Ecto neural progenitor cell (in vitro differentiated cells): Measurements from ENCODE around the gene SBSN.
A peak's percentile ranks its signal among the peaks of the same experiment; 100 is the strongest.

Experiments used
- DNase-seq: peaks from one replicate; pipeline ENCODE4 v3.0.0-alpha.2; 2018; ENCODE audit warnings: low spot score

The SBSN gene

DNA sequence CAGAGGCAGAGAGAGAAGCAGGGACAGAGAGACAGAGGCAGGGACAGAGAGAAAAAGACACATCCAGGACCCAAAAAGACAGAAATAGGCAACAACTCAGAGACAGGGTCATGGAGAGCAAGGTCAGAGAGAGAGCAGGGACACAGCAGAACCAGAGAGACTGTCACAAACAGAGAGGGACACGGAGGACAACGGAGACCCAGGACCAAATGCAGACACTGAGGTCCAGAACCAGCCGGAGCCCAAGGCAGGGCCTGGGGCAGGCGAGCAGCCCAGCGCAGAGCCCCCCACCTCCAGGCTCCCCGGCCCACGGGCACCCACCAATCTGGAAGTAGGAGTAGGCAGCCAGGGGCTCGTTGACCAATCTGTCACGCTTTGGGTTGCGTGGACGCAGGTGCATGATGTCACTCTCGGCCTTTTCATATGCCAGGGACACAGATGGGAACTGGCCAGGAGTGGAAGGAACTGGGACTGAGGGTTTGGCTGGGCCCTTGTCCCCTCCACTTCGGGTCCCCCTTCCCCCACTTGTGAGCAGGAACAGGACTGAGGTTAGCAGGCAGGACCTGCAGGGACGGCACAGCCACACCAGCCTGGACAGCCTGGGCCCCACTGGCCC is 25.4 kb upstream of the SBSN start:
- DNase-seq = no peak

DNA sequence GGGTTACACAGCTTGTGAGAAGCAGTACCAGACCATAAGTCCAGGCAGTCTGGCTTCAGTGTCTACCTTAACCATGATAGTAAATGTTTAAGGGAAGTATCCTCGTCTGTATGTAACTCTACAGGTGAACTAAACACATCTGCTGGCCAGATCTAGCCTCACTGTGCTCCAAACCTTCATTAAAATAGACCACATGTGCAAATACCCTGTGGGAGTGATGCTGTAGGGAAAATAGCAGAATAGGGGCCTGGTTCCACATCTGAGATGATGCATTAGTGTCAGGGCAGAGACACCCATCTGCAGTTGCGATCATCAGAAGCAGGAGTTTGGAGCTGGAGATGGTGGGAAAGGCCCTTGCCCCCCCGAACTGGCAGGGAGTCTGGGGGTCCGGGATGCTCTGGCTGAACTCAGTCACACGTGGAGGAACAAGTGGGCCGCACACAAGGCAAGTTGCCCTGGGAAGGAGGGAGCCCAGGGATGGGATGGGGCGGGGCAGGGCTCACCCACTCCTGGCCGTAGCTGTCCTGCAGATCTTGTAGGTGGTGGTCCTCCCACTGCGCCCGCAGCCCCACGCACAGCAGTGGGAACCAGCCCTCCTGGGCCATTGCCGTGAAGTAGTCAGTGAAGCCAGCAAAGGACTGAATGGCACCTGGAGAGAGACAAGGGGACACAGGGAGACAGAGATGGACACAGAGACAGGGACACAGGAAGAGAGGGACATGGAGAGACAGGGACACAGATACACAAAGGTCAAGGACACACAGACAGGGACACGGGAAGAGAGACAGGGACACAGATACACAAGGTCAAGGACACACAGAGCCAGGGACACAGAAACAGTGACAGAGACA is 24.6 kb upstream of the SBSN start:
- DNase-seq = no peak

DNA sequence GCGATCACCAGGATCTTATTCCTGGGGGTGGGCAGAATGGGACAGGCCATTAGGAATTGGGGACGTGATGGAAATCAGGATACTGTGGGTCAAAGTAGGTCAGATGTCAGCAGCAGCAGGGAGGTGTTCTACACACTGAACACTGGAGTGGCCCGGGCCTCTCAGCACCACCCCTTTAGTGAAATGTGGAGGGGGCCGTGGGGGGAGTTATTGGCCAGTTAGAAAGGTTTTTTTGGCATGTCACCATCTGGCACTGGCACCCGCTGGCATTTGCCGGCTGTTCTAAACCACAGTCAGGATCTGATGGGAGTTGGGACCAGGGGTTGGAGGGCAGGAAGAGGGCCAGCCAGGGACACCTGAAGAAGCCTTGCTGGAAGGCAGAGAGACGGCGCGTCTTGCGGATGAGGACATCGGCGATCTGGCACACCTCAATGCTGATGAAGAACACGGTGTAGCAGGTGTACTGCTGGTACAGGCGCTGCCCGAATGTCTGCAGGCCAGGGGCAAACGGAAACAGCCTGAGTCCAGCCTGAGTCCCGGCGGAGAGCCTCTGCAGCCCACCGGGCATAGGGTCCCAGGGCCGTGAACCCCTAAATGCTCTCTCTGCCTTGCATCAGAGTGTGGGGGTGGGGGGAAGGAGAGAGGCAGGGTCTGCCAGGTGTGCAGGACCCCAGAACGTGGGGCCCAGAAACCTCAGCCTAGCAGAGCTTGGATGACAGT is 23.1 kb upstream of the SBSN start:
- DNase-seq = no peak

GRCh38 chr19:35549879-35550523 is 21.9 kb upstream of the SBSN start:
- no peak for DNase-seq

DNA sequence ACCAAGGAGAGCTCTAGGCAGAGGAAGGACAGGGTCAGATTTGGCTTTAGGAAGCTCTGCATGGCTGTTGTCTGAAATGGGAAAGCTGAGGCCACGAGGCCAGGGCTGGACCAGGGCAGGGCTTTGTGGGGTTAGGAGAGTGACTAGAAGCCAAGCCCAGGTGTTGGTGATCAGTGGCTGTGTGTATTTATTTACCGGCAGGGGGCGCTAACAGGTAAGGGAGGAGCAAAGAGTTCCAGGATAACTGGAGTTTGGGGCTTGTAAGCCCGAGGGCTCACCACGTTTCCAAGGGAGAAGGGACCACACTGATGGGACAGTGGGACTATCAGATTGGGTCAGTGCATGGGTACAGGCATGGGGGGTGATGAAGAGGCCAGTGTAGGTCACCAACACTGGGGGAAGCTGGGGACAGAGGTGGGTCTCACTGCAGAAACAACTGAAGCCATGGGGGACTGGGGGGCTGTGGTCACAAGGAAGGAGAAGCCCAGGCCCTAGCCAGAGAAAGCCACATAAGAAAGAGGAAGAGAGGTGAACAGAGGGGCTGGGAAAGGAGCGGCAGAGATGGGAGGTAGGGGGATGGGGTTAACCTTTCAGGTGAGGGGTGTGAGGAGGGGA is 21.2 kb upstream of the SBSN start:
- peak; percentile 67 for DNase-seq

DNA sequence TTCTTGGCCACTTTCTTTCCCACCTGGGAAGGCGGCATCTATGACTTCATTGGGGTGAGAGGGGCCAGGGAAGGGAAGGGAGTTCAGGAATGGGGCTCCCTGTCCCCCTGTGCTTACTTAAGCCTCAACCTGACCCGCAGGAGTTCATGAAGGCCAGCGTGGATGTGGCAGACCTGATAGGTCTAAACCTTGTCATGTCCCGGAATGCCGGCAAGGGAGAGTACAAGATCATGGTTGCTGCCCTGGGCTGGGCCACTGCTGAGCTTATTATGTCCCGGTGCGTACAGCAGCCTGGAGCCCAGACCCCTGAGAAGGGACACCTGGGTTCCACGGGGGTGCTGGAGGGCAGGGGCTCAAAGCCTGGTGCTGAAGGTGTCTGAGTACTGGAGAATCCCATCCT is 18.4 kb upstream of the SBSN start:
- no peak for DNase-seq

GRCh38 chr19:35545855-35546381 is 17.8 kb upstream of the SBSN start:
- DNase-seq = no peak

- peak; percentile 93 for DNase-seq
Observed at GRCh38 chr19:35545001-35545854, 17.1 kb upstream of the SBSN start, which contains the start of gene TMEM147. TSS of gene TMEM147 (plus strand) at chr19:35545626. CDS start at chr19:35545740, 114 bp downstream.

- DNase-seq = no peak
Observed at GRCh38 chr19:35544110-35544802, 16.1 kb upstream of the SBSN start.

DNA sequence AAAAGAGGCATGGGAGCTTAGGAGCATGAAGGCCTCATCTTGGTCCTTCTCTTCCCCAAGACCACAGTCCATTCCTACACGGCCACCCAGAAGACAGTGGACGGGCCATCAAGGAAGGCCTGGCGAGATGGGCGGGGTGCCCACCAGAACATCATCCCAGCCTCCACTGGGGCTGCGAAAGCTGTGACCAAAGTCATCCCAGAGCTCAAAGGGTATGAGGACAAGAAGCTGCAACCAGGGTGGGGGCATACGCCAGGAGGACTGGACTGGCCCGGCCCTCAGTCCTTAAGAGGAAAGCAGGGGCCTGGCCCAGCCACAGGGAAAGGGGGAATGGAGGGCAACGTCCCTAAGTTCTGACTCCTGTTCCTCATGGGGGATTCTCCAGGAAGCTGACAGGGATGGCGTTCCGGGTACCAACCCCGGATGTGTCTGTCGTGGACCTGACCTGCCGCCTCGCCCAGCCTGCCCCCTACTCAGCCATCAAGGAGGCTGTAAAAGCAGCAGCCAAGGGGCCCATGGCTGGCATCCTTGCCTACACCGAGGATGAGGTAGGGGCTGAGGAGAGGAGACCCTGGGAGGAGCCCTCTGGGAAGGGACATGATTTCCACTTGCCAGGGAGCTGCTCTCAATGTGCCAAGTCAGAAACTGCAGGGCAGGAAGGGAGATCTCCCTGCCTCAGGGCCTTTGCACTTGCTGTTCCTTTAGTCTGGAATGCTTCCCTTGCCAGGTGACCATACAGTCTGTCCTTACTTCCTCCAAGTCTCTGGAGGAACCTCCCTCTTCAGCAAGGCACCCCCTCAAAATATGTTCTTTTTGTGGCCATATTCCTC is 15.4 kb upstream of the SBSN start:
- no peak for DNase-seq

DNA sequence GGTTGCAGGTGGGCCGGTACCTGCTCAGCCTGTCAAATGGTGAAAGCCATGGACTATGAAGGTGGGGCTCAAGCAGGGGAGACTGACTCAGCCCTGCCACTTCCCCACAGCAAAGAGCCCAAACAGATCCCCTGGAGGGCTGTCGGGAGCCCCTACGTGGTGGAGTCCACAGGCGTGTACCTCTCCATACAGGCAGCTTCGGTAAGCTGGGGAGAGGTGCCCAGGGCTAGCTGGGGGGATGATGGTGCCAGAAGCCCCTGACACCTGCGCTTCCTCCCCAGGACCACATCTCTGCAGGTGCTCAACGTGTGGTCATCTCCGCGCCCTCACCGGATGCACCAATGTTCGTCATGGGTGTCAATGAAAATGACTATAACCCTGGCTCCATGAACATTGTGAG is 14.1 kb upstream of the SBSN start:
- no peak for DNase-seq

GRCh38 chr19:35540356-35540927 is 12.3 kb upstream of the SBSN start:
- no peak for DNase-seq

DNA sequence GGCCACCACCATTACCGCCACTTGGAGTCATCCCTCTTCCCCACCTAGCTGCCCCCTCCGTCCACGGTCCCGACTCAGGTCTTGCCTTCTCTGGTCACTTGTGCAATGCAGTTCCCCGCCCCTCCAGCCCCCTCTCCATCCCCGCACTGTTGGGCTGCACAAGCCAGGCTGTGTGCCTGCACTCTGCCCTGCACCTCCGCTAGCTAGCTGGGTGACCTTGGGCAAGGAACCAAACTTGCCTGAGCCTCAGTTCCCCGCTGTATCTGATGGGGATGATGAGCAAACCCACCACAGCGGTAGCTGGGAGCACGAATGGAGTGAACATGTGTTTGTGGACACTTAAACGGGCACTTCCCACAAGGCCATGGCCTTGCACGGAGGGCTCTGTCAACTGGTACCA is 11.7 kb upstream of the SBSN start:
- no peak for DNase-seq

DNA sequence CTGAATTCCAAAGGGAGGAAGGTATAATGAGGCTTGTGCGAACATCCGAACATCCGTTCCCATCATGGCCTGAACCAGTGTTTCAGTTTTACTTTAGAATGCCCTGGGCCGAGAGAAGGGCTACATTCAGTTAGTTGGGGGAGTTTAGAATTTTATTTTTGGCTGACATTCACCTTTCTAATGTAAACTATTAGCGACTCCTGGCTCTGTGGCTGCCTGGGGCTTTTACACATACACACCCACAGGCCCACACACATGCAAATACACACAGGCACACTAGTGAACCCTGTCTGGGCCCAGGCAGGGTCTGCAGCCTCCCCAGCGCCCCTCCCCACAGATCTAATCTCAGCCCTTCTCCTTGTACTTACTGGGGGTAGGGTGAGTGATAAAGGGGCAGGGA is 11.2 kb upstream of the SBSN start:
- DNase-seq = no peak

GRCh38 chr19:35534803-35535480 is 6.8 kb upstream of the SBSN start:
- no peak for DNase-seq

DNA sequence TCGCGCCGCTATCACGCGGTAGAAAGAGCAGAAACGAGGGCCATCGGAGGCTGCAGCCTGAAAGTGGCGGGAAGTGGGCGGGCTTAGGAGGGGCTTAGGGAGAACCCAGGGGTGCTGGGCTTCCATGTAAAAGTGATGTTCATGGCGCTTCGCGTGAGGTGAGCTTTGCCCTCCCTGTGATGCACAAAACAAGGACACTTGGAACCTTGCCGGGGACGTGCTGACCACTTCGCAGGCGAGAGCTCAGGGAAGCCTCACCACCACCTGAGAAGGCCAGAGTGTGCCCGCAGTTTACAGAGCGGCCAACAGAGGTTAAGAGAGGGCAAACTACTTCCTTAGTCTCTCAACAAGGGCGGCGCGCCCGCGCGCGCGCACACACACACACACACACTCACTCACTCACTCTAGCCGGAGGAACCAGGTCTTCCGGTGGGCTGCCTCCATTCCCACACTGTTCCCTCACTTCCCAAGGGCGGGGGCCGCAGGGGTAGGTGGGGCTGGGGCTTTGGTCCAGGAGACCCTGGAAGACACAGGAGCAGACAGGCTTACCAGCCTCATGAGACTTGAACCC is 5.8 kb upstream of the SBSN start:
- DNase-seq = no peak

DNA sequence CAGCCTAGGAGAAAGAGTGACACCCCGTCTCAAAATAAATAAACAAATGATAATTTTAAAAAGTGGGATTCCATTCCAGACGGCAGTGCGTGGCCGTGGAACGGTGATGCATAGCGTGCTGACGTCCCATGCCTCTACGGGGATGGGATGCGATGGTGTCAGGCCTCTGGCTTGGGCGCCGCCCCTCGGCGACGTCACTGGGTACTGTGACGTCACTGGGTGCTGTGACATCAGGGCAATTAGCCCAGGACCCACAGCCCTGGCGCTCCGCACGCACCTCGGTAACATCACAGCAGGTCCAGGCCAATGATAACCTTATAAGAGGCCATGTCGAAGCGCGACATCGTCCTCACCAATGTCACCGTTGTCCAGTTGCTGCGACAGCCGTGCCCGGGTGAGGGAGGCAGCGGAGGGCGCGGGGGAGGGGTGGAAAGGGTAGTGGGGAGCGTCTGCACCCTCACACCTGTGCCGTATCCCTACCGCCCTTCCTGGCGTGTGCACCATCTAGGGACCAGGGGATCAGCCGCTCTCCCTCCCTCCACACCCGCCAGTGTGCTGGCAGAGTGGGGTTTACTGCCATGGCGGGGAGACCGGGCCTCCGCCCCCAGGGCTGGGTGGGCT is 5.2 kb upstream of the SBSN start, which contains the start of gene GAPDHS:
GAPDHS (plus strand) TSS at position 256 of the 621 bp plus-strand sequence; CDS start at position 328, 72 bp downstream.
- DNase-seq = no peak
